GM19397 (cell line): ENCODE data around the gene KRTAP25-1.

ENCODE experiments used
- ATAC-seq: cut with Tn5 transposase; IDR thresholded peaks from one replicate; pipeline ENCODE4 v1.9.1; 2021; ENCODE audit warnings: mild to moderate bottlenecking, moderate library complexity; ENCODE audit not compliant: unreplicated experiment

Gene KRTAP25-1, protein sequence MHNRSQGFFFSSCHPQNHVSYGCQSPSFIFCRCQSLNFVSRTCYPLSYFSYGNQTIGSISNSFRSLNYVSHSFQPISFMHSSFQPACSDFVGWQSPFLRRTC

DNA sequence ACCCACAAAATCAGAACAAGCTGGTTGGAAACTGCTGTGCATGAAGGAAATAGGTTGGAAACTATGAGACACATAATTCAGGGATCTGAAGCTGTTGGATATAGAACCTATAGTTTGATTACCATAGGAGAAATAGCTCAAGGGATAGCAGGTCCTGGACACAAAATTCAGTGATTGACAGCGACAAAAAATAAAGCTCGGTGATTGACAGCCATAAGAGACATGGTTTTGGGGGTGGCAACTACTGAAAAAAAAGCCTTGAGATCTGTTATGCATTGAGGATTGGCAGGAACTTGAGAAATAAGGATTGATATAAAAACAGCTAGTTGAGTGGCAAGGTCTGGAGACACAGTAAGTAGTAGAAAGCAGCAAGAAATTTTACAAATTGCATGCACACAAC is at the start of gene KRTAP25-1:
KRTAP25-1 (minus strand) TSS at position 300 of the 400 bp plus-strand sequence; CDS start at position 276, 24 bp downstream.
- no peak for ATAC-seq

DNA sequence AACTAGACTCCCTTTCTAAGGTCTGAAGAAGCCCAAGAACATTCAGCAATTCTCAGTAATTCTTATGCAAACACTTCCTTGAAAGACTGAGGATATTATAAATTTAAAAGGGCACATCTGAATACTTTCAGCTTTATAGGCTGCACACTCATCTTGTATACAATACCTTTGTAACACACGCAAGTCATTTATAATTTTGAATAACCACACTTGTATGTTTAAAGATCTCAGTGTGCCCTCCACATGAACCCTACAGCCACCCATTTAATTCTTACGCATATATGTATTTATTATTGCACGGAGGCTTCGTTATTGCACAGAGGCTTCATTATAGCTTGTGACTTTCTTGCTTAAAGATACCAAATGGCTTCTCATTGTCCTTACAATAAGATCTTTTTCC is 49.4 kb upstream of the KRTAP25-1 start:
- no peak for ATAC-seq

DNA sequence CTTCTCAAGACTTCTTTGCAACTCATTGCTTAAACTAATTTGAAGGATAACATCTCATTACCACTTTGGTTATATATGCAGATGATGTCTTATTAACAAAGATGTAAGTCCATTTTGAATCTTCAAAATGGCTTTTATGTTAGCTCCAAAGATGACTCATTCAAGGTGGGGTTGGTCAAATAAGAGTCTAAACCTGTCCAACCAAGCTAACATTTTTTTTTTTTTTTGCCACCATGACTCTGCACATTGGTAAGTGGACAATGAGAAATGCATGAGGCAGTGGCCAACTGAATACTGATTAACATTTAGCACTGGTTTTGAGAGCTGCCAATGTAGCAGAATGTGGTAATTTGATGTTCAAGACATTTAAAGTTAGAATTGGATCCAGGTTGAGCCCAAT is 48.5 kb upstream of the KRTAP25-1 start:
- no peak for ATAC-seq

DNA sequence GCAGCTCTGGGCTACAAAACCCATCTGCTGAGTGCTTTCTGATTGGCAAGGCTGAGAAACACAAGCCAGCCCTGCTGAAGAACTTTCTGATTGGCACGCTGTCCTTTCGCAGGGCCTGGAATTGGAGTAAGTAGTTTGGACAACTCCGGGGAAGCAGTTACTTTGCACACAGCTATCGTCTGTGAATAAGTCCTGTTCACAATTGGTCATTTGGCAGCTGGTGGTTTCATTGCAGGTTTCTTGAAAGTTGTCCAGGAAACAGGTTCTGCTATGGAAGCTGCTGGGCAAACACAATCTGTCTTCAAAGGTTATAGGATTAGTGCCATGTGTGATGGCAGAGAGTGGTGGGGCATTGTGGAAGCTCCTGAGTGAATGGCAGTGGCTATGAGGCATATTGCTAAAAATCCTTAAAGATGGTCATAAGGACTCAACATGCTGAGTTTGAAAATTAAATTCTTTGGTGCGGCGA is 48.0 kb upstream of the KRTAP25-1 start, which contains the start of gene KRTAP27-1:
KRTAP27-1 (minus strand) TSS at position 419 of the 469 bp plus-strand sequence; CDS start at position 393, 26 bp downstream.
- ATAC-seq, result no peak

DNA sequence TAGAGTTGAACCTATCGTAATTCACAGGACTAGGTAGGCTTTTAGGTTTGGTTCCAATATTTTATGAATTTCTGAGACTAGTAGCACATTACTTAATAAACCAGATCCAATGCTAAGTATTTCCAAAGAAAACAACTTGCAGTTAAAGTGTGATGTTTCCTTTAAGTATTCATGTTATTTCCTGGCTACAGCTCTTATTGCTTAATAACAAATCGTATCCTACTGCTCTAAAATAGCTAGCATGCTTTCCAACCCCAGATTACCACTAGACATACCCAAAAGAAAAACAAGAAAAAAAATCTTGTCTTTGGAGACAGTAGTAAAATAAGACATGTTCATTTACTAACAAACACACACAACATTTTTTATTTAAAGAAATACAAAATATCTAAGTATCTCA is 47.3 kb upstream of the KRTAP25-1 start:
- no peak for ATAC-seq

DNA sequence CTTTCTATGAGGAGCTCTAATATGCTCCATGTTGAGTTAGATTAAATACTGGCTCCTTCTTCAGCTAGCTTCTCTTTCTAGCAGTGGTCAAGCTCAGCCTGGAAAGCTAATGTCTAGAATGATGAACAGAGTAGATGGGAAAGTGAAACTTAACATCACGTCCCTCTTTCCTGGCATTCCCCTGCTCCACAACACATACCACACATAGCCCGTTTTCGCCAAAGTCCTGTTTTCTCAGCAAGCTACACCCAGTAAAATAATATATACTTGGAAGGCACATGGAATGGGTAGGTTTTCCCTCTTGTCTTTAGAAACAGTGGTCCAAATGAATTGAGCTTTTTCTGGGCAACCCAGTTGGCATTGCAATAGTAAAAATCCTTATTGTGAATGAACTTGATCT is 44.4 kb upstream of the KRTAP25-1 start:
- no peak for ATAC-seq

DNA sequence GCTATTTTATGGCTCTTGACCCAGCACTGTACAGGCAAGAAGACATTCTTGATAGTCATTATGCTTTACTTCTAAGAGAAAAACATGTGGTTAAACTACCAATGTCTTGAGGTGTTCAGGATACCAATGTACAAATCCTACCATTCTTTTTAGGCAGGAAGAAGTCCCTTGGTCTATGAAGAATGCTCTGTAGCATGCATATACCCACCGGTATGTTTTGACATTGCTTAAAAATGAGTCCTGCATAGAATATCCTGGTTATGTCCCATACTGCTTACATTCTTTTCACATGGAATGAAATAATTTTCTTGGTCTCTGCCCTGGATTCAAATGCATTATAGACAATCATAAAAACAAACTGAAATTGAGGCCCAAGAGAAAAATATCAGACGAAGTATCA is 43.4 kb upstream of the KRTAP25-1 start:
- no peak for ATAC-seq

DNA sequence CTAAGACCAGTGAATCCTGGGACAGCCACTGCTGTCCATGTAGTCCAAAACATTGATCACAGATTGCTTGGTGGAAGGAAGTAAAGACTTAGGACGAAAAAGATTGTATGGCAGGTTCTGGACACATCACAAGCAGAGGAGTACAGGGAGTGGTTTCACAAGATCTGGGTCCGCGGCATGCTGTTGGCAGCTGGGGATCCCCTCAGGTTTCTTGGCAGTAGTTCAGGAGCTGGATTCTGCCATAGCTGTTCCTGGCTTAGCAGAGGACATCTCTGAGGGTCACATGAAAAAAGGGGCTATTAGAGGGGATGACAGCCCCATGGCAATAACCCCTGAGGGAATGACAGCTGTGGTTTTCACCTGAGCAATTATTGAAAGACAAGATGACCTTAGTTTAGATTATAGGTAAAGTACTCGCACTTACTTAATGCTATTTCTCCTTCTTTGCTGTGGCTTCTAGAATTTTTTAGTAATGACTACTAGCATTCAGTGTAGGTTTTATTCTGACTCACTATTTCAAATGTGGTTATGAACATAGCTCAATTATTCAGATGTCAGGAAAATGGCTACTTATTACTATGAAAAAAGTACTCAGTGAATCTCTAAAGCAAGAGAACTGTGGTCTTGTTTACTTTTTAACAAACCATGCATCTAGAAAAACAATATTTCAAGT is 40.0 kb upstream of the KRTAP25-1 start:
- no peak for ATAC-seq

DNA sequence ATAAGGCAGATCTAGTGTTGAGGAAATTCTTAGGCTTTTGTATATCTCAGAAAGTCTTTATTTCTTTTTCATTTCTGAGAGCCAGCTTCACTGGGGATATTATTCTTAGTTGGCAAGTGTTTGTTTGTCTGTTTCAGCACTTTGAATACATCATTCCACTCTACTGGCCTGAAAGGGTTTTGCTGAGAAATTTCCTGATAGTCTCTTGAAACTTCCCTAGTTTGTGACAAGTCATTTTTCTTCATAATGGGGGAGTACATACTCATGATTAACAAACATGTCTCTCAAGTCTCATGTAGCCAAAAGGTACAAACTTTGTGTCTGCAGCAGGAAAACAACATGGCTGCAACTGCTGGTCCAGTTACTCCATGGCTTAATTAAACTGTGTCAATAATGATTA is 37.1 kb upstream of the KRTAP25-1 start:
- no peak for ATAC-seq

DNA sequence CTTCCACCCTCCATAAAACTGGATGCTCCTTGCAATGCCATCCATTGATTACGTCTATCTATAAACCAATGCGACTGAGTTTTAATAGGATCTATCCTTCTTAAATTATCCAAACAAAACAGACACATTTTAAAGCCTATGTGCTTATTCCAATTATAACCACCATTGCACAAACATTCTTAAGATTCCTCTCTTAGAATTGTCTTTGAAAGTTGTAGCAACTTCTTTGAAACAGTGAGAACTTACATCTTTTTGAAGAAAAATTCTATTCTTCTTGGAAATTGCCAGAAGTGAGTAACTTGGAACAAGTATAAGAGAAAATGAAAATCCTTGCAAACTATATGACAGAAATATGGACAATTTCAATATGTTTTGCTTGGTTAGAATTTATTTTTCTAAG is 30.9 kb upstream of the KRTAP25-1 start, which contains the start of gene KRTAP26-1:
KRTAP26-1 (minus strand) TSS at position 101 of the 400 bp plus-strand sequence. CDS start 280 bp downstream, outside the sequence.
- ATAC-seq, result no peak

DNA sequence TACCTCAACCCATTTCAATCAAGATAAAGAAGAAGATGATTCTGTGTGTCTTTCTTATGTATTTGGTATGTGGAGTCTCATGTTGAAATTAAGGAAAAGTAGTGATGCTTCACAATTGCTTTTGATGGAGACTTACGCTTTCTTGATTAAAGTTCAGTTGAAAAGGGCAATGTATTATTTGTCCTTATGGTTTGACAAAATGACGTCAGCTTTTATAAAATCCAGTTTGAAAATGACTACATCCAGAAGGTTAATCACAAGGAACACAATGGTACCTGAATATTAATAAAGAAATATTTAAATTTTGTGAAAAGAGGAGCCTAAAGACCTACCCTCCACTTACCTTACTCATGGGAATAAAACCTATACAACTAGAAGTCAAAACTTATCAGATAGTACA is 26.4 kb upstream of the KRTAP25-1 start:
- ATAC-seq, result no peak

DNA sequence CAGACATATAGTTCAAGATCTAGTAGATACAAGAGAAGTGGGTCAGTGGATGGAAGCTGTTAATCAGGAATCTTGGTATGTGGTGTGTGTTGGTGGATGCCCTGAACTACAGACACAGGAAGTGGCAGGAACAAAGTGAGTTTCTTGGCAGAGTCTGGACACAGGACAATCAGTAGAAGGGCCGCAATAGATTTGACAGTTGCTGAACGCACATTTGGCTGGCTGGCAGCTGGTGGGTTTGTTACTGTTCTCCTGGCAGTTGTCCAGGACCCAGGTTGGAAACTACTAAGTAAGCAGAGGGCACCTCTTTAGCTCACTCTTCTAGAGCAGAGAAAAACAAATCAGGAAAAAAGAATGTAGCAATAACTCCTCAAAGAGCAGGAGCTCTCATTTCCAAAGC is 17.6 kb upstream of the KRTAP25-1 start:
- no peak for ATAC-seq

DNA sequence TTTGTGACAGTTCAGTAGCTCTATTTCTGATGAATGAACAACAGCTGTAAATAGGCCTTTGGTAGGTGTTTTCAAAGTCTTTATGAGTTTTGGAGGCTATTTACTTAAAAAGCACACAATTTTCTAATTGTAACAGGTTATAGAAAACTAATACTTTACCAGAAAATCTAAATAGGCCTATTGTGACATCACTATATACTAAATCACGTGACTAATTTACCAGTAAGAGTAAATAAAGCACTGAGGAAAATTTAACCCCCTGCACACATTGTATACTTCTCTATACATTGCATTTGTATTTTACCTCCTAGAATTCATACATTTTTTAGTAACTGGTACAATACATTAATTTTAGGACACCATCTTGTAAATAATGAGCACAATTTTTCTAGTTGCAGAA is 15.8 kb upstream of the KRTAP25-1 start:
- ATAC-seq, result no peak

DNA sequence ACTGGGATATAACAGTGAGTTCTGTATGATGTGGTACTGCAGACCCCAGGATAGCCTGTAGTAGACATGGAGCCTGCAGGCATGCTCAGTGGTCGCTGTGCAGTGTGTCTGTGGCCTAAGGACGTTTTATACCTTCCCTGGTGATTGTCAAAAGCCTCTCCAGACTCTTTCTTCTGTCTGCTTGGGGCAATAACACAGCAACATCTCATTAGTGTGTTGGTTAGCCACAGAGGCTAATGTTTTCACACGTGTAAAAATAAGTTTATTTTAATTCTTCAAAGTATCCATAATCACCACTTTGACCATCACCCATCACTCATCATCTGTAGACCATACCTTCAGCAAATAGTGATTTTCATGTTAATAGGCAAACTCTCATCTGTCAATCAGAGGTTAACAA is 6.5 kb downstream of the KRTAP25-1 start, which contains the start of gene KRTAP24-1:
KRTAP24-1 (minus strand) TSS at position 101 of the 400 bp plus-strand sequence; CDS start at position 83, 18 bp downstream.
- no peak for ATAC-seq

DNA sequence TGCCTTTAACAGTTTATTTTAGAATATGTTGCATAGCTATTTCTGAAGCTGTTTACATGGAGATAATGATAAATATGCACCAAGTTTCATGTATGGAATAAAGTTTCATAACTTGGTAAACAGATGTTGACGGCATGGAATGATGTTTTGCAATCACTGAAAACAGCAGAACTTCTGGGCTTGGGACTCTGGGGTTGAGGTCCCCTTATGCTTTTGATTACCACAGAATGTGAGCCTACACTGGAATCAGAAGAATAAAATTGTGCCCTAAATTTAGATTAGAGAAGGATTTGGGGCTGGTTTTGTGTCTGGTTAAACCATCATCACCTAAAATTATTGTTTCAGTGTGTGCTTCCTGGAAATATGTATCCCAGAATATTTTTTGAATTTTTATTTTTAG is 17.7 kb downstream of the KRTAP25-1 start:
- ATAC-seq, result no peak

DNA sequence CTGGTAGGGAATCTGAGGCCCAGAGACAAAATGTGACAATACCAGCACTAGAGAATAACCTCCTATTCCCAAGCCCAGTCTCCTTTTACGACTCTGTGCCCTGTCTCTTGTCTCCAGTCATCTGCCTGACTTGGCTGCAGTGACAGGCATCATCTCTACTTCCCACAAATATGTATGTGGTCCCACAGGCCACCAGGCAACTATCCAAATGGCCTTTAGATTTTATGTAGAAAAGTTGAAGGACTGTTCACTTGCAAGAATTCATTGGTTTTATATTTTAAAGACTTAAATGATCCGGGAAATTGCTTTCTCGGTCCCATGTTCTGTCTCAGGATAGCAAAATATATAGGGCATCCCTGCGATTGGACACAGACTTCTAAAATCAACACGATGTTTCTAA is 18.2 kb downstream of the KRTAP25-1 start:
- ATAC-seq, result no peak

DNA sequence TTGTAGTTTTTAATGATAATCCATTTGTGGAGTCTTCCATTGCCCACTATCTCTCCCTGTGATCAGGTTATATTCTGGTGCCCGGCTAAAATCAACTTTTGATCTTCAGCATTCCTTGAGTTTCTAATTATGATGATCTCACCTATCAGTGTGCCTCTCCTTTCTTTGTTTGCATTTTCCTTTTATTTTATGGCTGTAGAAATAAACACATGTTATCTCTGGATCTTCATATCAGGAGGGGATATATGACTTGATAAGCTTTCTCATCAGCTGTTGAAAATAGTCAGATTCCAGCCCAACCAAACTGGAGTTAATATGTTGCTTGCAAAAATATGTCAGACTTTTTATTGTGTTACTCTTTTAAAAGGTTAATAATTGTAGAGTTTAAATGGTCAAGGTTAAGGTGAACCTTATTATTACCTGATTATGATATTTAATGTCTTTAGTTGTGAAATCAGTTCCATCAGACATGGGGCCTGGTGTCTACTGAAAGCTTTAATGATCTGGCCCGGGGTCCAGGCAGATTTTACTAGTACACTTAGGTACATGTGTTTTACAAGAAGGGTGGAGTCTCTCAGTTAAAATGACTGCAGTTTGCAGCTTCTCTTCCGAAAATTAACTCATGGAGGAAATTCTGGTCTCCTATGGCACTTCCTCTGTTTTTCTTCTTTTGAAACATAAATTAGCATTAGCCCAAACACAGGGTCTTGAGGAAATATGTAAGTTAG is 19.3 kb downstream of the KRTAP25-1 start:
- no peak for ATAC-seq

DNA sequence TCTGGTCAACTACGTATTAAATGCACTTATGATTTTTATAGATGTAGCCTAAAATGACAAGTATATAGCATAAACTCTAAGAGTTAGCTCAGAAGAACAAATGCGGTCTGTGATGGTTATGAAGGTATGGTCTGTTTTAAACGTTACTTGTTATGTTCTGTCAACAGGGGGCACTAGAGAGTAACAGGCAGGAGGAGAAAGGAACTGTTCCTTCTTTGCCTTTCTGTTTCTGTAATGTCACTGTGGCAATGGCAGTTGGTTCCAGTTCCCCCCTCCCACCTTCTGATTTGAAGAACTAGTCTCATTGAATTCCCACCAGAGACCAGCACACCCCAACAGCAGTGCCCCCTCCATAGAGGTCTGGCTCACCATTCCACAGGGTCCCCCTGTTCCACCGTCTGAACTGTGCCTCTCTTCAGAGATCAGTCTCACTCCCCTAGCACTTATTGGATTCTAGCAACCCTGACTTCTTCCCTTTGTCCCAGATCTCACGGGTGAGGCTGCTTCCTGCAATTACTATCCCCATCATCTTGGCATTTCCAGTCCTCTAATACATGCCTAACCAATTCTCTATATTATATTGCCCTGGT is 20.6 kb downstream of the KRTAP25-1 start:
- no peak for ATAC-seq

DNA sequence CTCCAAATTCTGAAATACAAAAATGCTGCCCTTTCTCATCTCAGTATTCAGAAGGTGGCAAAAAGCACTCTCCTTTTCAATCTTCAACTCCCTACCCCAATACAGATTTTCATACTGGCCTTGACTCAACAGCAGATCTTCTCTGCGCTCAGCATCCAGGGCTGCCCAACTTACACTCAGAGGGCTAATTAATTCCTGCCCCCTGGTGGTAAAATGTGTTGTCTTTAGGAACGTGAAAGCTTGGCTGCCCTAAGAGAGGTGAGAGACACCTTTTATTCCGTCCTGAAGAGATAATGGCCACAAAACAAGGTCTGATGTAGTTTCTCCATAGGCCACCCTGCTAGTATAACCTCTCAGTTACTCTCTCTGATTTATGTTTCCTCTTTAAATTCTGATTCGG is 31.5 kb downstream of the KRTAP25-1 start:
- no peak for ATAC-seq

DNA sequence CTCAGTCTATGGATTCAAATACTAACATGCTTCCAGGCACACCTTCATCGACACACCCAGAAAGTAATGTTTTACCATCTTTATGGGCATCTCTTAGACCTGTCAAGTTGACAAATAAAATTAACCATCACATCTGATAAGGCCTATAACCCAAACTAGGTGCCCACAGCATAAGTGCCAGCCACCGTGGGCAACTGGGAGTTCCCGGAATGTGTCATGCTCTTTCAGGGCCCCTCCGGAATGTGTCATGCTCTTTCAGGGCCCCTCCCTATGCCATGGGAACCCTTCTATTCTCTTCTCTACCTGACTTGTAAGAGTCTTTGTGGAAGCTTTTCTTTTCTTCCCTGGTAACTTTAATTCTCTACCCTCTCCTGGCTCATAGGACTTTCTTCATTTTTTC is 33.2 kb downstream of the KRTAP25-1 start:
- ATAC-seq, result no peak

DNA sequence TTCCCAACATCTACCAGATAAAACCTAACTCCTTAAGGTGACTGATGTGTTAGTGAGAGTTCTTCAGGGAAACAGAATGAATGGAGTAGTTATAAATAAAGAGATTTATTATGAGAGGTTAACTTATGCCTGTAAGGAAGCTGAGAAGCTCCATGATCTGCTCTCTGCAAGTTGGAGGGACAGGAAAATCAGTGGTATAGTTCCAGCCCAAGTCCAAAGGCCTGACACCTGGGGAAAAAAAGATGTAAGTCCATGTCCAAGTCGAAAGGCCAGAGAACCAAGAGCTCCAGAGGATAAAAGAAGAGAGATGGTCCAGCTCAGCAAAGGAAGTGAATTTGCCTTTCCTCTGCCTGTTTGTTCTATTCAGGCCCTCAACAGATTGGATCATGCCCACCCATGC is 33.6 kb downstream of the KRTAP25-1 start:
- no peak for ATAC-seq
